Stimulated activated CD4-positive, alpha-beta T cell treated with anti-CD3 and anti-CD28 coated beads, Interleukin-4, amount 100 ng/mL, for 48 hours (primary cell): ENCODE data around the gene FBXL13.
"Not testable (repeated sequence)": the region's sequence is repeated elsewhere in the genome, so short reads cannot be mapped to it uniquely, and the experiment has no call there.

ENCODE experiments used
- DNase-seq, 2 donors: peaks; one replicate each; pipeline ENCODE4 v3.0.0-alpha.2; 2020; ENCODE audit warnings: low read depth in 2 of 2

Gene FBXL13

DNA sequence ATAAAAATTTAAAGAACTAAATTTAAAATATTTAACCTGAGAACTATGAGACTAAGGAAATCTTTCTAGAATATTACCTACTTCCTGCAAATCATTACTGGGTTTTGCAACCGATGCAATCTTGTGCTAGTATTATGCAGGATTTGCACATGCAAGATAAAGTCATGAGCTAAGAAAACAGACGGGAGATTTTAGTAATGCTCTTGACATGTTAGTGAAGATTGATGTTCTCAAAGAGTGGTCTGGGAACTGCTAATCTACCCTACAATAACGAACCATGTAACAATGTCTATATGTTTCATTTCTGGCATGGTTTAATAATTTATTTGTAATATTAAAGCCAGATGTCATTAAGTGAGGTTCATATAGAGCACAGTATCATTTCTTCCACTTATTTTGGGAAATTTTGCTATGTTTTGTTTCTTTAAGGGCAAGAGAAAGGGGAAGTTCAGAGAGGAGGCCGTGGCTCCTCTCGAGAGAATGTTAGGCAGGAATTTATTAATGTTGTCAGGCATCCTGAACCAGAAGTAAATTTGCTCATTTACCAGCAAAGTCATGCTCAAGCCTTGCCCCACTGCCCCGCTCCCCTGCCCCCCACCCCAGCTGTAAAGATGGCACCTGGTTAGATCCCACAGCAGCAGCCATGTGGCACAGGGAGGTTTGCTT is 139.0 kb downstream of the FBXL13 start:
- no peak for DNase-seq

DNA sequence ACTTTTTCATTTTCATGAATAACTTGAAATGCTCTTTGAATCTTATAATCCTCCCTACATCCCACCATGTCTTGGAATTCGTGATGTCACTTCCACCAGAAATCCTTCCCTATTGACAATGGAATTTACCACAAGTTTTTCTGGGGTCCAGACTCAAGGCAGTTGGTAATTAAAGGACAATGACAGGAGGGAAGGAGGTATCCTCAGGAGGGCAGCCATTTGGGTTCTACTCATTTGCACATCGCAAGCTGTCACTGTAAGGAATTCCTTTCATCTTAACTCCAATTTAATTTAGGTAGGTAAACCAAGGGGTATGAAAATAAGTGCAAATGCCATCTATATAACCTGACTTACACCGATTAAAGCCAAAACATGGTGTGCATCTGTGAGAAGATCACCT is 139.9 kb downstream of the FBXL13 start:
- DNase-seq, result no peak

GRCh38 chr7:102934239-102934638 is 140.4 kb downstream of the FBXL13 start:
- no peak for DNase-seq

DNA sequence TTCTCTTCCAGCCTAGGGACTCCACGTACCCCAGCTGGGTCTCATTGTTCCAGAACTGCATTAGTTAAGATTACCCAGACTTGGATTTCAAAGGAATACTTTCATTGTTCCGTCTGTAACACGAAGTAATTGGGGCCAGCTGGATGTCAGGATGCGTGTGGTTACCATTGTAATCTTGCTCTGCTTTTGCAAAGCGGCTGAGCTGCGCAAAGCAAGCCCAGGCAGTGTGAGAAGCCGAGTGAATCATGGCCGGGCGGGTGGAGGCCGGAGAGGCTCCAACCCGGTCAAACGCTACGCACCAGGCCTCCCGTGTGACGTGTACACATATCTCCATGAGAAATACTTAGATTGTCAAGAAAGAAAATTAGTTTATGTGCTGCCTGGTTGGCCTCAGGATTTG is 140.8 kb downstream of the FBXL13 start:
- no peak for DNase-seq

GRCh38 chr7:102931757-102932156 is 142.8 kb downstream of the FBXL13 start:
- no peak for DNase-seq

DNA sequence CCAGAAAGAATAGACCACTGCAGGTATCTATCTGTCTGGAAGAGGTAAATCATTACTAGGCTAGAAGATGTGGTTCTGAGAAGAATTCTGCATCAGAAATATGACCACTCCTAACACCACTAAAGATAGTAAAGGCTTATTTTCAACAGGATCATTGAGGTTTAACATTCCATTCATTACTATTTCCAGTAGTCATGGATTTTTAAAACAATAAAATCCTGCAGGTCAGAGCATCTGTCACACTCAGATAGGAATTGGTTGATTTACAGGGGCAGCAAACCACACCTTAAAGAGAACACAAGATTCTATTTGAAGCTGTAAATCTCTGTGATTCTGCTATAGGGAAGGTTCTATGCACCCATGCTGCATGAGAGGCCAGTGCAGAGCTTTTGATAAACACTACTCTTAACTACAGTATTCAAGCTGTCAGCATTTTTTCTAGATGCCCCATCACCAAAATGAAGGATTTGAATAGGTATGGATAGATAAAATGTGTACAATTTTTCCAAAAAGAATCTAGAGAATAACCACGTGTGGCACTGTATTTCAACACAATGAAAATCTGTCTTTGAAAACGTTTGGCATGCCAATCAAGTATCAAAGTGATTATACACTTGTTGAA is 147.2 kb downstream of the FBXL13 start:
- DNase-seq, result no peak

- DNase-seq, result no peak
These were observed 147.8 kb downstream of the FBXL13 start for GRCh38 chr7:102926783-102927140.

GRCh38 chr7:102925976-102926782 is 148.4 kb downstream of the FBXL13 start:
- DNase-seq, result no peak

DNA sequence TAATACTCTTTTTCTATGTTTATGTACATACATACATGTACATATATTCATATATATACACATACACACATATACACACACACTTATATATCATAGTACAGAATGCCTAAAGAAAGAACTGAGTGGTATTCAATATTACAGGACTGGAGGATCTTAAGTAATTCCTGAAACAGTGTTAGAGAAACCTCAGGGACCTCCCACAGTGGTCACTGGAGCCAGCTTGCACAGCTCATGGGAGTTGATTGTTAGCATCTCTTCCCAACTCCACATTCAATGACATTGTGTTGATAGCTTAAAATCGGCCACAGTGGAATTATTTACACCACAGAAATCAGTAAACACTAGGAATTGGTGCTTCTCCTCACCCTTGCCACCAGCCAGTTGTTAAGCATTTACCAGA is 155.8 kb downstream of the FBXL13 start:
- DNase-seq, result no peak

DNA sequence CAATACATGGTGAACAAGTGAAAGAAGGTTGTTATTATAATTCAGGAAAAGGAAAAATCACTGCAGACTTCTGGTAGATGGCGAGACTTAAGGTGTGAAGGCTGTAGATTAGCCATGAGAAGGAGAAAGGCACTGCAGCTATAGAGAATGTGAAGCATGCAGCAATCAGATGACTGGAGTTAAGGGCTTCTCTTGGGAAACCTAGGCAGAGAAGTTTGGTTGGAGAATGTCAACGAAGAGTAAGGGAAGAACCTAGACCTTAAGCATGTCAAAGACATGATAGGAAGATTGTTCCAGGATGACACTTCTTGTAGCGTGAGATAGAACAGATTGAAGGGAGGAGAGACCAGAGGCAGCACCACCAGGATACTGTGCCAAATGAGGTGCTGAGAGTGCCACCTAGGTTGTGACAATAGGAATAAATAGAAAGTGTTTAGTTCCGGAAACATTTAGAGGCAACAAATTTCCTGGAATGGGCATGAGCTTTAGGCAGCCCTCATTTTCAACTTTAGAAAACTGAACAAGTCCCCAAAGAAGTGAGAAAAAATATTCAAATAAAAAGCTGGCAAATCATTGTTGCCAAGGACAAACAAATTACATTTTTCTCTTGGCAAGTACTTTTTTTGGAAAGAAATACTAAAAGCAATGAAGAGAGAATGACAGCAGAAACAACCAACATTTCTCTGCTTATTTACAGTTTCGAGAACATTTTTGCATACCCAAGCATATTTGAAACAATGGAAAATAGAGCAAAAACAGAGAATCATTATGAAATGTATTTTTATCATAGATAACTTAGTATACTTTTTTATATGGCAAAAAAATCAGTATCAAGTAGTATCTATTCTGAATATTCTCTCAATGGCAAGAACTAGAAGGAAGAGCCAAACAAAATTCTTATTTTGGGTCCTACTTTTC is 156.9 kb downstream of the FBXL13 start:
- no peak for DNase-seq

- DNase-seq, result no peak
These were observed 157.7 kb downstream of the FBXL13 start for GRCh38 chr7:102916881-102917280.

DNA sequence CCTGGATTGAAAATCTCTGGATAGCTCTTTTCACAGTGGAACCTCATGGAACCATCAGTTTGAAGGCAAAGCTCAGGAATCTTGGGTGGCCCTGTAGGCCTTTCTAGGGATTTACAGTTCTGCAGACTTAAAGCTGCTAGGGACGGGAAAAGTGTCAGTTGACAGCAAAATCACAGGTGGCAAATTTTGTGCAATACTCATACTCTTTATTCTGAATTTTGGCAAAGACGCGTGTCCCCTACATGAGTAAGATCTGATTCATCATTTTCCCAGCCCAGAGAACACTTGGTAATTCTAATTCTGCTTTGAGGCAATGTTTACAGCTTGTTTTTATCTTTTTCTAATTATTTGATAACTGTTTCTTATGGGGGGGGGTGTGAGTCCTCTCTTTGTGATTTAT is 158.2 kb downstream of the FBXL13 start:
- no peak for DNase-seq

DNA sequence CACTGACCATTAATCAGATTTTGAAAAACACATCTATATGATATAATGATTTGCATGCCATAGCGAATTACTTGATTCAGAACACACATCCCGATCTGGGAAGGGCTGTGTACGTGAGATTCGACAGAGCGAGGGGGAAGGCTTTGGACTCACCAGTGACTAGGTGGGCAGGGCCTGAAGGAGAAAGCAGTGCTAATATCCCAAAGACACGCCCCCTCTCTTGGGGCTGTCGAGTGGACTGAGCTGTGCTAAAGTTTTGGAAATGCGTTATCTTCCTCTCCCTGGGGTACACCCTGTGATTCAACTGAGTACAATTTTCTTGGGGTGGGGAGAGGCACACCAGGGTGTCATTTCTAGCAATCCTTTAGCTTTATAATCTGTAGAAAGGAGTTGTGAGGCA is 160.0 kb downstream of the FBXL13 start:
- DNase-seq, result no peak

DNA sequence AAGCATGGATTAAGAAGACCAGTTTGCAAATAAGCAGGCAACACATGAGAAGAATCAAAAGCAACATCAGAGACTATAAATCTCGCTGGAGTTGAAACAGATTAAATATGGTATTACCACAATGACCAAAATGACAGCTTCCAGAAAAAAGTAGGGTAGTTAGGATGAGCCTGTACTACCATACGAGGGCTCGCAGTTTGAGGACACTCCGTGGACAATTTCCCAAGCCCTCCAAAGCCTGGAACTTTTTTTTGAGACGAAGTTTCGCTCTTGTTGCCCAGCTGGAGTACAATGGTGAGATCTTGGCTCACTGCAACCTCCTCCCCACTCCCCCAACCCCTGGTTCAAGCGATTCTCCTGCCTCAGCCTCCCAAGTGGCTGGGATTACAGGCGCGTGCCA is 160.8 kb downstream of the FBXL13 start:
- no peak for DNase-seq

GRCh38 chr7:102912742-102913141 is 161.9 kb downstream of the FBXL13 start, which contains the start of gene LRRC17:
Gene LRRC17 (plus strand): TSS chr7:102913000. CDS start chr7:102933914, 20,914 bp downstream.
- DNase-seq, result no peak

DNA sequence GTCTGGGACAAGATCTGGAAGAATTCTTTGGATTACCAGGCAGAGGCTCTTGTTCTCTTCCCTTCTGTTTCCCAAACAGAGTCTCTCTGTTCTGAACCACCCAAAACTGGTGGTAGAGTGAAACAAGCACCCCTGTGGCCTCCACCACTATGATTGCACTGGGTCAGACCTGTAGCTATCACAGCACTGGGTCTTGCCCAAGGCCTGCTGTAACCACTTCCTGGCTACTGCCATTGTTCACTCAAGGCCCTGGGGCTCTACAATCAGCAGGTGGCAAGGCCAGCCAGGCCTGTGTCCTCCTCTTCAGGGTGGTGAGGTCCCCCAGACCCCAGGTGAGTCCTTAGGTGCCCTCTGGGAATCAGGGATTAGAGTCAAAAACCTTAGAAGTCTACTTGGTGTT is 165.9 kb downstream of the FBXL13 start:
- no peak for DNase-seq

DNA sequence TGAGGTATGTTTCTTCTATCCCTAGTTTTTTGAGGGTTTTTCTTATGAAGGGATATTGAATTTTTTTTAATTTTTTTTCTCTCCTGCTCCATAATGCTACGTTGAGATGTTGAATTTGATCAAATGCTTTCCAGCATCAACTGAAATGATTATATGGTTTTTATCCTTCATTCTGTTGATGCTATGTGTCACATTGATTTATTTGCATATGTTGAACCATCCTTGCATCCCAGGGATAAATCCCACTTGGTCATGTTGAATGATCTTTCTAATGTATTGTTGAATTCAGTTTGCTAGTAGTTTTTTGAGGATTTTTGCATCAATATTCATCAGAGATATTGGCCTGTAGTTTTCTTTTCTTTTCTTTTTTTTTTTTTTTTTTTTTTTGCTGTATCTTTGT is 171.0 kb downstream of the FBXL13 start:
- not testable (repeated sequence) for DNase-seq

GRCh38 chr7:102902052-102902451 is 172.5 kb downstream of the FBXL13 start:
- not testable (repeated sequence) for DNase-seq

DNA sequence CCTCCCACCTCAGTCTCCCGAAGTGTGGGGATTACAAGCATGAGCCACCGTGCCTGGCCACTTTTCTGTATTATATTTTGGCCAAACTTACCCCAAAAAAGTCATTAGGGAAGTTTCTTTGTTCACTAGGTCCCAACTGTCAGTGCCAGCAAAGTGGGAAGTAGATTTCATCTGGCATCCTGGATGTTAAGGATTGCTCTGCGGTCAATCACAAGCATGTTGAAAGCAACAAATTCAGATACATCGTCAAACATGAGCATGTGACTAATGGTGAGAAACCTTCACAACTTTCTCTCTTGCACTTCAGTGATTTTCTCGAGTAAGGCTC is 176.1 kb downstream of the FBXL13 start:
- DNase-seq, result no peak

- no peak for DNase-seq
These were observed 176.6 kb downstream of the FBXL13 start for GRCh38 chr7:102897856-102898531.

- DNase-seq, result no peak
These were observed 177.4 kb downstream of the FBXL13 start for GRCh38 chr7:102897211-102897631.
